Vagina (tissue), 2 donors: Measurements from ENCODE around the gene BIRC5.

ENCODE experiments used
- POLR2A ChIP-seq, 2 donors: fragments of 450-650 bp; IDR thresholded peaks; one replicate each; pipeline ENCODE4 v1.6.1; 2017; ENCODE audit warnings: antibody characterized with exemption in 2 of 2, mild to moderate bottlenecking in 2 of 2, moderate library complexity in 2 of 2
- POLR2AphosphoS5 ChIP-seq, 2 donors: sonication (generic); formaldehyde crosslinking; IDR thresholded peaks; one replicate each; pipeline ENCODE4 v1.9.0; 2017; ENCODE audit warnings: antibody characterized with exemption in 2 of 2, mild to moderate bottlenecking in 2 of 2, low read depth in 1 of 2; ENCODE audit not compliant: insufficient read depth in 1 of 2
- TF ChIP-seq, protein P1 (sequence below), 3 experiments: fragments of 450-650 bp in 2 of 3; fragments of 200-600 bp in 1 of 3; sonication (generic) in 1 of 3; IDR thresholded peaks; one replicate each; pipeline ENCODE4 v1.5.1; 2017 to 2019; ENCODE audit warnings: antibody characterized with exemption in 3 of 3, mild to moderate bottlenecking in 2 of 3, moderate library complexity in 2 of 3

- TF ChIP-seq, protein P1, sequence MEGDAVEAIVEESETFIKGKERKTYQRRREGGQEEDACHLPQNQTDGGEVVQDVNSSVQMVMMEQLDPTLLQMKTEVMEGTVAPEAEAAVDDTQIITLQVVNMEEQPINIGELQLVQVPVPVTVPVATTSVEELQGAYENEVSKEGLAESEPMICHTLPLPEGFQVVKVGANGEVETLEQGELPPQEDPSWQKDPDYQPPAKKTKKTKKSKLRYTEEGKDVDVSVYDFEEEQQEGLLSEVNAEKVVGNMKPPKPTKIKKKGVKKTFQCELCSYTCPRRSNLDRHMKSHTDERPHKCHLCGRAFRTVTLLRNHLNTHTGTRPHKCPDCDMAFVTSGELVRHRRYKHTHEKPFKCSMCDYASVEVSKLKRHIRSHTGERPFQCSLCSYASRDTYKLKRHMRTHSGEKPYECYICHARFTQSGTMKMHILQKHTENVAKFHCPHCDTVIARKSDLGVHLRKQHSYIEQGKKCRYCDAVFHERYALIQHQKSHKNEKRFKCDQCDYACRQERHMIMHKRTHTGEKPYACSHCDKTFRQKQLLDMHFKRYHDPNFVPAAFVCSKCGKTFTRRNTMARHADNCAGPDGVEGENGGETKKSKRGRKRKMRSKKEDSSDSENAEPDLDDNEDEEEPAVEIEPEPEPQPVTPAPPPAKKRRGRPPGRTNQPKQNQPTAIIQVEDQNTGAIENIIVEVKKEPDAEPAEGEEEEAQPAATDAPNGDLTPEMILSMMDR (IDR thresholded peaks at IDR 0.05) = no peak
- TF ChIP-seq POLR2A (IDR thresholded peaks at IDR 0.05) (no peak), POLR2AphosphoS5 (IDR thresholded peaks at IDR 0.05; ENCODE audit: insufficient read depth in 1 of 2, low read depth in 1 of 2) (peak in 1 of 2 donors; percentile 29)
Measured at GRCh38 chr17:78248051-78248914, 34.2 kb downstream of the BIRC5 start.
